Measurements from ENCODE around the gene UBN1. TPM values are rescaled to one million over a fixed set of nuclear protein-coding genes. Genes with fewer than 3 reads are reported as not detected.
"Not testable (repeated sequence)": the region's sequence is repeated elsewhere in the genome, so short reads cannot be mapped to it uniquely, and the experiment has no call there.

Gene UBN1
- total RNA-seq, 2 donors from 2014 or later, result 28.0 to 33.6 TPM

- ATAC-seq (peak; percentile 6 to 13), DNase-seq (no peak)
- intact Hi-C loops (cut with DNase I), result no loop called here
Observed at GRCh38 chr16:4893103-4893862, 46.0 kb downstream of the UBN1 start.

DNA sequence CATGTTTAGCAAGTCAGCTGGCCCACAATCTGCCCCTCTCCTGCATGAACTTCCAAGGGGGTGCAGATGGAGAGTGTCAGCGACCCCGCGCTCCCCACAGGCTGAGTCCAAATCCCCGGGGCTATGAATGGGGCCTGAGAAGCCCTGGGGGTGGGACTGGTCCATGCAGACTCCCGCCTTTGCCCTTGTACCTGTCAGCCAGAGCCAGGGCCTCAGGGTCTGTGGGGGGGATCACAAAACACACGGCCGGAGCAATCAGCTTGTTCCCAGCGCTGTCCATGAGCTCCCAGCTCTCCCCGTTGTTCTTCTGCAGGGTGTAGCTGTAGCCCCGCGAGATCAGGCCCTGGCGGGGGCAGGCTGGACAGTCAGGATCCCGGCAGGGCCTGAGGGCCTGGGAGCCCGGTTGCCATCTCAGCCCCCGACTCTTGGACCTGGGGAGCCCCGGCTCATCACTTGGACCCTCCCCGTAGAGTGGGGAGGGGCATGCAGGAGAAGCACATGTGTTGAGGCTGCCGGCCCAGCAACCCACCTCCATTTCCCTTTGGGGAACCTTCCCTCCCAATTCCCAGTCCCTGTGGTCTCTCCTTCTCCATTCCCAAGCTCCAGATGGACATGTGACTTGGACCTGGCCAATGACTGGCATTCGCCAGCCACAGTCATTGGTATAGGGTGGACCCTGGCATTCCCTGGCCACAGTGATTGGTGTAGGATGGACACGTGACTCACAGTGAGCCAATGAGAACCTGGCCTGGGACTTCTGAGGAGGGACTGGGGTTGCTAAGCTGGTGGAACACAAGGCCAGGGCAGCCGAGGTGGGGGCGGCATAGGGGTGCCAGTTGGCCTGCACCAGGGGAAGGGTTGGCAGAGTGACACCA is 47.2 kb downstream of the UBN1 start:
- no peak for DNase-seq
- ATAC-seq, result no peak
- intact Hi-C loops (cut with DNase I), result no loop called here

DNA sequence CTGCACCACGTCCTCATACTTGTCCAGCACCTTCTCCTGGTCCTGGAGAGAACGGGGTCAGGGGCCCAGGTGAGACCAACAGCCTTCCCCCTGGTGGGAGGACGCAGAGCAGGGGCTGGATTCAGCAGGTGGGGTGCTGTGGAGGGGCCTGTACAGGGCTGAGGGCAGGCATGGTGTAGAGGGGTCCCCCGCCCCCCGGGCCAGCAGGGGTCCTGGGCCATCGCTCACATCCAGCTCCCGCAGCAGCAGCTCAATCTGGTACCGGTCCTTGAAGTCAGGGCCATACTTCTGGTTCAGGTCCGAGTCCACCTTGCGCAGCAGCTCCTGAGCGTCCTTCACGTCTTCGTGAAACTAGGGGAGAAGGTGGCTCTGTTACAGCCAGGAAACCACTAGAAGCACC is 48.1 kb downstream of the UBN1 start:
- DNase-seq (no peak), ATAC-seq (no peak)
- intact Hi-C loops (cut with DNase I), result no loop called here

GRCh38 chr16:4896761-4897160 is 49.5 kb downstream of the UBN1 start:
- intact Hi-C loops (cut with DNase I), result not testable (repeated sequence)

DNA sequence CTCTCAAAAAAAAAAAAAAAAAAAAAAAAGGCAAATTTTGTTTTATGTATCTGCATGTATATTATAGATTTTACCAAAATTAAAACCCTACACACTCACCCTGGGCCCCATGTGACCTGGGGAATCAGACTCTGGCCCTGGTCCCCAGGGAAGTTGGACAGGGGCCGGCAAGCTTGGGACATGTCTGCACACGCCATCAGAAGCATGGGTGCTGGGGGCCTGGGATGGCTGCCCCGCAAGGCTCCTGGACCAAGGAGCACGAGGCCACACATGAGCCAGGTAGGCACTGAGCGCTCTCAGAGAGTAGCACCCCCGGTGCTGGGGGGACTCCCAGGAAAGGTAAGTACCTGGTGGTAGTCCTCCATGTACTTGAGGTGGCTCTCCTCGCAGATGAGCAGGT is 50.0 kb downstream of the UBN1 start:
- no peak for ATAC-seq
- DNase-seq, result no peak
- intact Hi-C loops (cut with DNase I), result no loop called here

More at GRCh38 chr16:4896761-4897160, 49.5 kb downstream of the UBN1 start:
- DNase-seq, ATAC-seq: not testable (repeated sequence)

GRCh38 chr16:4898811-4899473 is 51.7 kb downstream of the UBN1 start:
- intact Hi-C loops (cut with DNase I), result no loop called here
- no peak for DNase-seq
- ATAC-seq, result no peak

- ATAC-seq (no peak), DNase-seq (no peak)
- intact Hi-C loops (cut with DNase I), result no loop called here
Observed at GRCh38 chr16:4899474-4899846, 52.2 kb downstream of the UBN1 start.

DNA sequence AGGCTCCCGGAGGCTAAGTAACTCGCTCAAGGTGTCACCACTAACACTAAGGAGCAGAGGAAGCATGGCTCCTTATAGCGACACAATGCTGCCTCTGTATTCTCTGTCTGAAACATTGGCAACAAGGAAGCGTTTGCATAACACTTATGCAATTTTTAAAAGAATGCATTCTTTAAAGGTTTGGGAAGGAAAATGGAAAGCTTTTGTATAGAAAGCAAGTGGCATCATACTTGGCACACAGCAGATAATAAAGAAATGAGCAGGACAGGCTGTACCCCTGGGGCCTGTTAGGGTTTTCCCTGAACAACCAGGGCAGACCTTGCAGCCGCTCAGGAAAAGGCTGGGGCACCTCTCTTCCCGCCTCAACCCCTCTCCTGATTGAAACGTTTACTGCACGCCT is 52.8 kb downstream of the UBN1 start:
- no peak for ATAC-seq

DNA sequence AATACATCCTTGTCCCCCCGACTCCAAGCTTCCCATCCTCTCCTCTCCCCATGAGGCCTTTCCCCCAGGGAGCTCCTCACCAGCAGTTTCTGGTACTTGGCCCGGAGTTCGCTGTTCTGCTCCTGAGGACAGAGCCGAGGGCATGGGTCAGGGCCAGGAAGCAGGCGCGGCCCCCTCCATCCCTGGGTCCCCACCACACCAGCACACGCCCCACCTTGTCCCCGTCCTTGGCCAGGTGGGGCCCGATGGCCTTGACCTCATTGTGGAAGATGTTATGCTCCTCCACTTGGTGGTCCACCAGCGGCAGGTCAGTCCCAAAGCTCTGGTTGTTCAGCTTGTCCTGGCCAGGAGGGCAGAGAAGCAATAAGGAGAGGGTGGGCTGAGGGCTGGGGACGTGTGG is 53.5 kb downstream of the UBN1 start:
- DNase-seq (no peak), ATAC-seq (no peak)
- intact Hi-C loops (cut with DNase I), result no loop called here

More for the DNA sequence above, 52.8 kb downstream of the UBN1 start:
- intact Hi-C loops (cut with DNase I), result no loop called here
- DNase-seq, result no peak

GRCh38 chr16:4902038-4902437 is 54.8 kb downstream of the UBN1 start:
- ATAC-seq (no peak), DNase-seq (no peak)
- intact Hi-C loops (cut with DNase I), result no loop called here

GRCh38 chr16:4904108-4904941 is 57.0 kb downstream of the UBN1 start:
- ATAC-seq (no peak), DNase-seq (no peak)
- intact Hi-C loops (cut with DNase I), result no loop called here

- ATAC-seq, result no peak
- no peak for DNase-seq
- intact Hi-C loops (cut with DNase I), result no loop called here
Observed at GRCh38 chr16:4904942-4905615, 57.8 kb downstream of the UBN1 start.

GRCh38 chr16:4908854-4909401 is 61.6 kb downstream of the UBN1 start:
- ATAC-seq, result no peak

GRCh38 chr16:4909825-4910224 is 62.5 kb downstream of the UBN1 start:
- DNase-seq (no peak), ATAC-seq (no peak)
- intact Hi-C loops (cut with DNase I), result no loop called here

More at GRCh38 chr16:4908854-4909401, 61.6 kb downstream of the UBN1 start:
- DNase-seq, result no peak
- intact Hi-C loops (cut with DNase I), result no loop called here

DNA sequence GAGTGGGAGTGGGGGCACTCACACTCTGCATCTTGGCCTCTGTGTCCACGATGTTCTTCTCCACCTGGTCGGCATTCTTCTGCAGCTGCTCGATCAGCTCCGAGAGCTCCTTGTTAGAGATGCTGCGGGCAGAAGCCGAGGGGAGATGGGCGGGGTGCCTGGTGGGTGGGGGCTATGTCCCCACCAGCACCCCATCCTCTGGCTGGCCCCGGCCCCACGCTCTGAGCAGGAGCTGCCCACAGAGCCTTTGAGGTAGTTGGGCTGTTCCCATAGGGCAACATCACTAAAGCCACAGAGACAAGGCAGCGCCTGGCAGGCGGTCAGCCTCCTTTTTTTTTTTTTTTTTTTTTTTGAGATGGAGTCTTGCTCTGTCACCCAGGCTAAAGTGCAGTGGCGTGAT is 63.5 kb downstream of the UBN1 start:
- no peak for DNase-seq
- intact Hi-C loops (cut with DNase I), result no loop called here

GRCh38 chr16:4911970-4912386 is 64.7 kb downstream of the UBN1 start:
- ATAC-seq (peak in 1 of 2 donors; percentile 77), DNase-seq (no peak)
- intact Hi-C loops (cut with DNase I), result no loop called here

More for the DNA sequence above, 63.5 kb downstream of the UBN1 start:
- no peak for ATAC-seq

- no peak for ATAC-seq
- DNase-seq, result no peak
- intact Hi-C loops (cut with DNase I), result no loop called here
Observed at GRCh38 chr16:4913130-4913773, 66.0 kb downstream of the UBN1 start.
